Heart right ventricle (tissue), 16 donors: Measurements from ENCODE around the gene CNMD. TPM values are rescaled to one million over a fixed set of nuclear protein-coding genes. Genes with fewer than 3 reads are reported as not detected.

ENCODE experiments used
- ATAC-seq, 8 donors: fragments of 200-7000 bp; cut with Tn5 transposase; one replicate each; pipeline ENCODE4 v1.9.1; 2020; ENCODE audit warnings: mild to moderate bottlenecking in 8 of 8, moderate library complexity in 8 of 8, moderate number of reproducible peaks in 1 of 8
- DNase-seq, 2 donors: peaks; one replicate each; pipeline ENCODE4 v3.0.0-alpha.2; 2020
- H3K27ac ChIP-seq, 10 donors: fragments of 200-600 bp; sonication (generic) in 2 of 10; one replicate each; pipeline versions ENCODE4 v1.5.0 to v1.8.0; 2020 to 2022; ENCODE audit warnings: mild to moderate bottlenecking in 3 of 10
- H3K27me3 ChIP-seq, 7 donors: fragments of 200-600 bp; one replicate each; pipeline ENCODE4 v1.8.0; 2021 to 2022; ENCODE audit warnings: mild to moderate bottlenecking in 2 of 7
- H3K36me3 ChIP-seq, 9 donors: fragments of 200-600 bp; sonication (generic) in 1 of 9; one replicate each; pipeline versions ENCODE4 v1.5.0 to v1.8.0; 2020 to 2022; ENCODE audit warnings: mild to moderate bottlenecking in 2 of 9
- H3K4me1 ChIP-seq, 9 donors: fragments of 200-600 bp; sonication (generic) in 1 of 9; one replicate each; pipeline versions ENCODE4 v1.5.0 to v1.8.0; 2020 to 2022; ENCODE audit warnings: mild to moderate bottlenecking in 4 of 9
- H3K4me3 ChIP-seq, 10 donors: fragments of 200-600 bp; sonication (generic) in 2 of 10; one replicate each; pipeline versions ENCODE4 v1.5.0 to v1.8.0; 2020 to 2022; ENCODE audit warnings: mild to moderate bottlenecking in 7 of 10, moderate library complexity in 2 of 10
- H3K9me3 ChIP-seq, 11 donors: fragments of 200-600 bp in 10 of 11; sonication (generic) in 2 of 11; one replicate each; pipeline versions ENCODE4 v1.5.0 to v1.8.0; 2013 to 2022; ENCODE audit warnings: mild to moderate bottlenecking in 2 of 11, control low read depth in 1 of 11, moderate library complexity in 1 of 11
- whole genome bisulfite sequencing, 2 donors: extraction: QIAGEN DNeasy Blood & Tissue Kit; methylation state at CpG; one replicate each; pipeline ENCODE4 v1.1.7; 2013; ENCODE audit warnings: inconsistent platforms in 1 of 2; 5-methylcytosine and 5-hydroxymethylcytosine counted together
- intact Hi-C, 10 donors: fragments of 100-400 bp; cut with DNase I; formaldehyde crosslinking; loops; one replicate each; pipeline versions ENCODE4 v1.11.1 to v1.14.2; 2022
- polyA plus RNA-seq, 2 donors: library from polyadenylated mRNA; stranded (reverse); fragments of 200-250 nt; gene quantifications; one replicate each; pipeline ENCODE4 v1.2.3, GENCODE V29; 2013
- total RNA-seq, 10 donors: library from RNA; stranded (reverse); fragmentation: NEBNext Ultra II Directional in 3 of 10; extraction: Animal tissue kit (Norgen Biotek cat#: 25700) in 3 of 10; gene quantifications; one replicate each; pipeline versions ENCODE4 v1.2.1 to v1.2.4, GENCODE V29; 2021 to 2023
- TF ChIP-seq, protein P1 (sequence below), 9 donors: fragments of 200-600 bp; sonication (generic) in 2 of 9; IDR thresholded peaks; one replicate each; pipeline versions ENCODE4 v1.5.0 to v1.8.0; 2021 to 2022; ENCODE audit warnings: antibody characterized with exemption in 9 of 9, mild to moderate bottlenecking in 5 of 9, moderate library complexity in 1 of 9
- donor health status: Arrhythmogenic right ventricular cardiomyopathy.
- donor health status: ischemic (EF 13 %, LVEDD 7.1; RV severe dilation, severe dysfunction).
- donor health status: healthy with polysubstance abuse.
- donor health status: DM: no; HTN: yes; CAD: no.
- donor health status: DM: no; HTN: no; CAD: no.
- donor health status: ischemic (EF 25% LVEDD 6.9; RV normal size, moderate dysfunction).
- donor health status: ischemic (EF 25% LVEDD 5.7; RV mildly dilated, moderate dysfunction).
- donor health status: healthy.
- donor health status: DM: yes; HTN: yes; CAD: no.
- donor health status: Ischemic cardiomyopathy.
- donor health status: ischemic (EF 35%, LVEDD 5.7; RV mildly dilated, moderate dysfunction).
- donor health status: nonischemic (EF 11% LVEDD 7.7; RV severe dilation, severe dysfunction).
- donor health status: DM: yes; HTN: yes; CAD: no.
- donor health status: PGD.
- donor health status: ischemic (EF 29% LVEDD 5.4; RV normal size, mild dysfunction).
- donor health status: nonischemic (EF 23%, LVEDD 6.1; RV moderate dilation, normal function).

Gene CNMD
- total and polyA plus RNA-seq, 12 donors, result not detected

DNA sequence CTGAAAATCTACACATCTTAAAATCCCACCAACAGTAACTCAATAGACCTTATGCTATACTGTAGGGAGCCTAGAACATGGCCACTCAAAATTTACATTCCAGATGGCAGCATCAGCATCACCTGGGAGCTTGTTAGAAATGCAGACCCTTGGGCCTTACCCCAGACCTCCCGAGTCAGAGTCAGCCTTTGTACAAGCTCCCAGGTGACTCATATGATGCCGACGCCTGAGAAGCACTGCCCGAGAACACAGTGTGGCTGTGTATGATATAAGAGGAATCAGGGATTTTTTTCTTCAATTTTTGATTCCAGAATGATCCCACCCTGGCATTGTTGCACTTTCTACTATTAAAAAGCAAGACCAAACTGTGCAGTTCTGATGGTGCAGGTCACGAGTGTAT lies 35.9 kb upstream of the CNMD start:
- Histone ChIP-seq H3K27ac (no peak overlapping the region), H3K36me3 (no peaks in the 10 kb centered on the region), H3K27me3 (peaks cover 0 to 57% (median 27%) of the 10 kb centered on the region in 7 donors), H3K4me1 (no peaks in the 10 kb centered on the region), H3K9me3 (no peaks in the 10 kb centered on the region), H3K4me3 (no peak overlapping the region)
- intact Hi-C loops, result no loop called here
- 57 to 71% methylated on average over 5 of the region's 5 CpGs for WGBS, 2 donors
- ATAC-seq, result no peak
- no peak for DNase-seq
- TF ChIP-seq, protein P1, sequence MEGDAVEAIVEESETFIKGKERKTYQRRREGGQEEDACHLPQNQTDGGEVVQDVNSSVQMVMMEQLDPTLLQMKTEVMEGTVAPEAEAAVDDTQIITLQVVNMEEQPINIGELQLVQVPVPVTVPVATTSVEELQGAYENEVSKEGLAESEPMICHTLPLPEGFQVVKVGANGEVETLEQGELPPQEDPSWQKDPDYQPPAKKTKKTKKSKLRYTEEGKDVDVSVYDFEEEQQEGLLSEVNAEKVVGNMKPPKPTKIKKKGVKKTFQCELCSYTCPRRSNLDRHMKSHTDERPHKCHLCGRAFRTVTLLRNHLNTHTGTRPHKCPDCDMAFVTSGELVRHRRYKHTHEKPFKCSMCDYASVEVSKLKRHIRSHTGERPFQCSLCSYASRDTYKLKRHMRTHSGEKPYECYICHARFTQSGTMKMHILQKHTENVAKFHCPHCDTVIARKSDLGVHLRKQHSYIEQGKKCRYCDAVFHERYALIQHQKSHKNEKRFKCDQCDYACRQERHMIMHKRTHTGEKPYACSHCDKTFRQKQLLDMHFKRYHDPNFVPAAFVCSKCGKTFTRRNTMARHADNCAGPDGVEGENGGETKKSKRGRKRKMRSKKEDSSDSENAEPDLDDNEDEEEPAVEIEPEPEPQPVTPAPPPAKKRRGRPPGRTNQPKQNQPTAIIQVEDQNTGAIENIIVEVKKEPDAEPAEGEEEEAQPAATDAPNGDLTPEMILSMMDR (IDR thresholded peaks at IDR 0.05), result no peak

DNA sequence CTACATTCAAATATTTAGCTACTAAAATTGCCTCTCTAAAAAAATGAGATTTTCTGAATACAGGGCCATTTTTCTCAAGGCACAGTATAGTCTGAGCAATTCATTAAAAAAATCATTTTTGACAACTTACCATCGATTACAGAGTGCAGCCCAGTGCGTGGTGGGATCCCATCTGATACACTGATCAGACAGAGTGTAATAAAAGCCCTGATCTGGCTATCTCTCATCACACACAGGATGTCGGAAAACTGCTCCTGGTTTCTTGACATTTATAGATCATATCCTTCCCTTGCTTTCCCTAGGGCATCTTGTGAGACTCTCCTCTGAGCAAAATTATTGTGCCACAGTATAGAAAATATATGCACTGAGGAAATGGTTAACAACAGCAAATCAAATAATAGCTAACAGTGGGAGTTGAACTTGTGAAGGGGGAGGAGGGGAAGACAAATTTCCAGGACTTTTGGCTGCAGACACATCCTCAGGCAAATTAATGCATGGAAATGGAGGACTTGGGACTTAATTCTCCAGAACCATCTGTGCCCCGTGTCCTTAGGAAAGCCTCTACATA lies 28.4 kb upstream of the CNMD start:
- no peaks in the 10 kb centered on the region for H3K4me1 ChIP-seq
- no peak for DNase-seq
- H3K4me3 ChIP-seq, result no peak overlapping the region
- TF ChIP-seq, protein P1 (IDR thresholded peaks at IDR 0.05), result no peak
- ATAC-seq, result no peak
- no peaks in the 10 kb centered on the region for H3K9me3 ChIP-seq
- intact Hi-C loops, result no loop called here
- peaks cover 0 to 28% (median 15%) of the 10 kb centered on the region in 7 donors for H3K27me3 ChIP-seq
- H3K27ac ChIP-seq, result no peak overlapping the region
- 57 to 59% methylated on average over 4 of the region's 4 CpGs for WGBS, 2 donors
- no peaks in the 10 kb centered on the region for H3K36me3 ChIP-seq

DNA sequence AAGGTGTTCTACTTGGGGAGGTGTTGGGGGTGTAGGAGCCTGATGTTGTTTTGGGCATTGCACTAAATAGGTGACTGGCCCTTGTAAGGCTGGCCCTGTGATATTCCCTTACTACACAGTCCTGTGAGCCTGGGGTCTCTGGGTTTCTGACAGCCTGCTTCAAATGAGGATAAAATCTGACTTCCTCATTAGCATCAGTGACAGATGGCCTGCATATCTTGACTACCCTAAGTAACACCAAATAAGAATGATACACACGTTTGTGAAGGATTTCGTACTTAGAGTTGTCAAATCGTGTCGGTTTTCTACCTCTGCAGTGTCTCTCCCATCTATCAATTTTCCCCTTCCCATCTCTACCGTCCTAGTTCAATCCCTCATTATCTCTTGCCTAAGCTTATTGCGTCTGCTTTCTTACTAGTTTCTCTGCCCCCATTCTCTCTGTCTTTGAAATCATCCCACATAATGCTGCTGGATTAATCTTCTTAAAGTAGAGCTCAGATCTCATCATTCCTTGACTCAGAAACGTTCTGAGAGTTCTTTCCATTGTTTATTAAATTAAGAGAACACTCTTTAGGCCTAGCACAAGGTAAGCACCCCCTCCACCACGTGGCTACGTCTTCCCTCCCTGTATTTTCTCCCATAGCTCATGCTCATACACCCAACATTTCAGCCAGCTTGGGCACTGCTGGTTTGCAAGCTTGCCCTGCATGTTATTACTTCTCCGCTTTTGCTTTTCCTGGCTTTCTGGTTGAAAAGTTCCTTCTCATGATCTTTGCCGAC lies 26.2 kb upstream of the CNMD start:
- no peak overlapping the region for H3K4me3 ChIP-seq
- ATAC-seq, result no peak
- H3K36me3 ChIP-seq, result no peaks in the 10 kb centered on the region
- H3K27ac ChIP-seq, result no peak overlapping the region
- TF ChIP-seq, protein P1 (IDR thresholded peaks at IDR 0.05), result no peak
- intact Hi-C loops, result loop anchor here in 1 of 10 donors (1.0 kb wide), 1 partner anchor 16 kb away; no protein-coding TSS in a partner anchor
- H3K9me3 ChIP-seq, result no peaks in the 10 kb centered on the region
- 68 to 70% methylated on average over 11 of the region's 11 CpGs for WGBS, 2 donors
- no peaks in the 10 kb centered on the region for H3K4me1 ChIP-seq
- peaks cover 0 to 20% (median 6%) of the 10 kb centered on the region in 7 donors for H3K27me3 ChIP-seq
- DNase-seq, result no peak

DNA sequence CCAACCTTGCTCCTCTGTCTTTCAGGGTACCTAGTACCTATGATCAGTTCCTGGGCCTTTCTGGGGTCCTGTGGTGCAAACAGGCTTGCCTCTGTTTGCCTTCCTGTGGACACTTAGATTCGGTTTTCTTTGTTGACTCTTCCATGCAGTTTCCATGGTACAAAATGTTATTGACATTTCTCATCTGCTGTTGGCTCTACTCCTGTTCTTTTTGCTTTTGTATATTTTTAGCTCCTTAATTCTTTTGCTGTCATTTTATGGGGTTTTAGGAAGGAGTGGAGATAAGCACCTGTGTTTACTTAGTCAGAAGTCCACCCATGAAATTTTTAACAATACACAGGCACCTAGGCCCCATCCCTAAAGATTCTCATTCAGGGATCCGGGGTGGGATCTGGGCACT lies 20.5 kb upstream of the CNMD start:
- peaks cover 0 to 18% (median 0%) of the 10 kb centered on the region in 7 donors for H3K27me3 ChIP-seq
- DNase-seq (no peak), ATAC-seq (no peak)
- no peak overlapping the region for H3K27ac ChIP-seq
- intact Hi-C loops, result no loop called here
- H3K36me3 ChIP-seq, result no peaks in the 10 kb centered on the region
- H3K4me3 ChIP-seq, result no peak overlapping the region
- H3K9me3 ChIP-seq, result no peaks in the 10 kb centered on the region
- 52 to 57% methylated on average over 2 of the region's 2 CpGs for WGBS, 2 donors
- no peaks in the 10 kb centered on the region for H3K4me1 ChIP-seq
- TF ChIP-seq, protein P1 (IDR thresholded peaks at IDR 0.05), result no peak
